ENCODE measurements around the gene SAFB.
"Not testable (repeated sequence)": the region's sequence is repeated elsewhere in the genome, so short reads cannot be mapped to it uniquely, and the experiment has no call there.

DNA sequence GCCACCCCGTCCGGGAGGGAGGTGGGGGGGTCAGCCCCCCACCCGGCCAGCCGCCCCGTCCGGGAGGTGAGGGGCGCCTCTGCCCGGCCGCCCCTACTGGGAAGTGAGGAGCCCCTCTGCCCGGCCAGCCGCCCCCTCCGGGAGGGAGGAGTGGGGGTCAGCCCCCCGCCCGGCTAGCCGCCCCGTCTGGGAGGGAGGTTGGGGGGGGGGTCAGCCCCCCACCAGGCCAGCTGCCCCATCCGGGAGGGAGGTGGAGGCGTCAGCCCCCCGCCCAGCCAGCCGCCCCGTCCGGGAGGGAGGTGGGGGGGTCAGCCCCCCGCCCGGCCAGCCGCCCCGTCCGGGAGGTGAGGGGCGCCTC is 79.1 kb downstream of the SAFB start:
- not testable (repeated sequence) for TF ChIP-seq POLR2A, EP300 (IDR thresholded peaks at IDR 0.05)

Measured in gastroesophageal sphincter (tissue), 2 donors.